MM.1S (cell line): ENCODE data around the gene OPA3.

ENCODE experiments used
- EZH2 ChIP-seq: fragments of 300-600 bp; sonication (generic); optimal IDR thresholded peaks from 2 replicates; pipeline ENCODE3; 2017; ENCODE audit warnings: low read depth, mild to moderate bottlenecking, antibody characterized with exemption, low read length, mixed read lengths
- TF ChIP-seq, protein P1 (sequence below): fragments of 300-600 bp; sonication (generic); IDR thresholded peaks from 2 replicates; pipeline ENCODE4 v1.5.1; 2016; ENCODE audit warnings: antibody characterized with exemption, low read length, mixed read lengths

DNA sequence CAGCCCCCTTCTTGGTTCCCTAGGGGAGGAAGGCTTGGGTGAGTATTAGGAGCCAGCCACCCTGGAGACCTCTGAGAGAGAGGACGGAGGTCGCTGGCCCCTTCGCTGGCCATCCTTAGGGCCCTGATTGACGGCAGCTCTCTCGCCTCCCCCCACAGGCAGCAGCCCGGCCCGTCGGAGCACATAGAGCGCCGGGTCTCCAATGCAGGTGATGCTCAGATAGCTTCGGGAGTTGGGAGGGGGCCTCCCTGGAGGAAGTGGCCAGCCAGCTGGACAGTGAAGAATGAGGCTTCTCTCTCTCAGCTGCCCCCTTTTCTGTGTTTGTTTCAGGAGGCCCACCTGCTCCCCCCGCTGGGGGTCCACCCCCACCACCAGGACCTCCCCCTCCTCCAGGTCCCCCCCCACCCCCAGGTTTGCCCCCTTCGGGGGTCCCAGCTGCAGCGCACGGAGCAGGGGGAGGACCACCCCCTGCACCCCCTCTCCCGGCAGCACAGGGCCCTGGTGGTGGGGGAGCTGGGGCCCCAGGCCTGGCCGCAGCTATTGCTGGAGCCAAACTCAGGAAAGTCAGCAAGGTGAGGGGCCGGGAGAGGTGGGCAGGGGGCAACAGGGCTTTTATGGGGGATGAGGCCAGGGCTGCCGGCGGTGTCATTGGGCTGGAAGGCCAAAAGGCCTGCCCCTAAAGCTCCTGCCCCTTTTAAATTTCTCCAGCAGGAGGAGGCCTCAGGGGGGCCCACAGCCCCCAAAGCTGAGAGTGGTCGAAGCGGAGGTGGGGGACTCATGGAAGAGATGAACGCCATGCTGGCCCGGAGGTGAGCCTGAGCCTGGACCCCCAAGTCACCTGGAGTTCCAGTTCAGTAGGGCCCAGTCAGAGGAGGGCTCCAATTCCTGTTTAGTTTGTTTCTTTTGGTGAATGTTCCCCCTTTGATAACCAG is 62.3 kb downstream of the OPA3 start:
- TF ChIP-seq, protein P1, sequence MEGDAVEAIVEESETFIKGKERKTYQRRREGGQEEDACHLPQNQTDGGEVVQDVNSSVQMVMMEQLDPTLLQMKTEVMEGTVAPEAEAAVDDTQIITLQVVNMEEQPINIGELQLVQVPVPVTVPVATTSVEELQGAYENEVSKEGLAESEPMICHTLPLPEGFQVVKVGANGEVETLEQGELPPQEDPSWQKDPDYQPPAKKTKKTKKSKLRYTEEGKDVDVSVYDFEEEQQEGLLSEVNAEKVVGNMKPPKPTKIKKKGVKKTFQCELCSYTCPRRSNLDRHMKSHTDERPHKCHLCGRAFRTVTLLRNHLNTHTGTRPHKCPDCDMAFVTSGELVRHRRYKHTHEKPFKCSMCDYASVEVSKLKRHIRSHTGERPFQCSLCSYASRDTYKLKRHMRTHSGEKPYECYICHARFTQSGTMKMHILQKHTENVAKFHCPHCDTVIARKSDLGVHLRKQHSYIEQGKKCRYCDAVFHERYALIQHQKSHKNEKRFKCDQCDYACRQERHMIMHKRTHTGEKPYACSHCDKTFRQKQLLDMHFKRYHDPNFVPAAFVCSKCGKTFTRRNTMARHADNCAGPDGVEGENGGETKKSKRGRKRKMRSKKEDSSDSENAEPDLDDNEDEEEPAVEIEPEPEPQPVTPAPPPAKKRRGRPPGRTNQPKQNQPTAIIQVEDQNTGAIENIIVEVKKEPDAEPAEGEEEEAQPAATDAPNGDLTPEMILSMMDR, result no peak
- TF ChIP-seq EZH2, result no peak
